Sciatic nerve (tissue), 1 donor: ENCODE results near the gene SRSF5. TPM values are rescaled to one million over a fixed set of nuclear protein-coding genes. Genes with fewer than 3 reads are reported as not detected.

Experiments
- total RNA-seq: library from RNA; stranded (reverse); fragmentation: NEBNext Ultra II Directional; extraction: Animal tissue kit (Norgen Biotek cat#: 25700); gene quantifications from one replicate; pipeline ENCODE4 v1.2.1, GENCODE V29; 2021
- donor health status: DM: no; HTN: no; CAD: no.

The SRSF5 gene
- total RNA-seq, 1 donor from 2014 or later: 566 TPM

Other genes starting within 250 kb of the SRSF5 start
- not detected for gene CCDC177, start 192.3 kb upstream of the SRSF5 start, total RNA-seq
- 68.9 TPM for gene SUSD6, start 155.5 kb upstream of the SRSF5 start, total RNA-seq
- not detected for gene SLC10A1, start 30.1 kb downstream of the SRSF5 start, total RNA-seq
- gene SMOC1, start 112.3 kb downstream of the SRSF5 start, total RNA-seq: 12.9 TPM